Measurements from ENCODE around the gene CDKN2B. TPM values are rescaled to one million over a fixed set of nuclear protein-coding genes. Genes with fewer than 3 reads are reported as not detected.

CDKN2B gene
- total and polyA plus RNA-seq, 2 of the 13 experiments (the other 11 are each of a cell fraction or from before 2014, with no cell fraction given) = 1.4 to 1.5 TPM

- FAIRE-seq (no peak), DNase-seq (ENCODE audit: low spot score) (no peak), ATAC-seq (no peak)
- H3K4me2 ChIP-seq (ENCODE audit: low read depth, low read length) = no peak overlapping the region
- no peaks in the 10 kb centered on the region for H3K4me1 ChIP-seq (ENCODE audit: insufficient read depth, low read length)
- no peaks in the 10 kb centered on the region for H3K36me3 ChIP-seq (replicated peaks in 1 of 2; ENCODE audit: control insufficient read depth in 1 of 2, insufficient read depth in 2 of 2, low read length in 2 of 2)
- H3K27me3 ChIP-seq (ENCODE audit: control insufficient read depth in 1 of 2, insufficient read depth in 2 of 2, low read length in 2 of 2) = no peaks in the 10 kb centered on the region
- no peak overlapping the region for H3K9ac ChIP-seq (ENCODE audit: insufficient read depth, low read depth, low read length)
- no peaks in the 10 kb centered on the region for H3K79me2 ChIP-seq (ENCODE audit: insufficient read depth, low read length)
- intact Hi-C loops (cut with micrococcal nuclease; ENCODE audit: unreplicated experiment) (no loop called here), in situ Hi-C loops (cut with HindIII; ENCODE audit: extremely low pct_ligation_motif_present, low pct_unique_long_range_greater_than_20kb) (no loop called here)
- H4K20me1 ChIP-seq (ENCODE audit: insufficient read depth, low read length) = no peaks in the 10 kb centered on the region
- H3K4me3 ChIP-seq (replicated peaks in 1 of 3; ENCODE audit: insufficient read depth in 1 of 3, low read depth in 2 of 3, low read length in 3 of 3) = no peak overlapping the region
- H3K27ac ChIP-seq (ENCODE audit: extremely low read length, insufficient read depth, low read length) = no peak overlapping the region
- ChIA-PET CTCF (ENCODE audit: low intra/inter-chr PET ratio, low total read pairs) (no interaction called here), POLR2A (interaction anchor here (1.1 kb wide), 1 partner anchor 26 kb away, joined by 3 read pairs; the partner anchor contains the start of gene CDKN2B)
- no TSS peak for BruUV-seq (replicated peaks)
- H3K9me3 ChIP-seq (ENCODE audit: low read length) = no peaks in the 10 kb centered on the region
- TF ChIP-seq ATF7 (IDR thresholded peaks at IDR 0.05) = no peak
- TF ChIP-seq ATF7 (CRISPR knock-in tag; IDR thresholded peaks at IDR 0.05) = no peak
- TF ChIP-seq CTCF (CRISPR knock-in tag; IDR thresholded peaks at IDR 0.05) = no peak
- TF ChIP-seq NR2C2 (CRISPR knock-in tag; IDR thresholded peaks at IDR 0.05; ENCODE audit: borderline replicate concordance) = no peak
- 8% methylated on average over 1 of the region's 1 CpG for WGBS (ENCODE audit: low lambda C conversion rate)
- H2AFZ ChIP-seq (ENCODE audit: low read length) = no peak overlapping the region
Observed at GRCh38 chr9:21982861-21983560, 26.1 kb downstream of the CDKN2B start.

GRCh38 chr9:21982391-21982790 is 26.7 kb downstream of the CDKN2B start:
- ATAC-seq (no peak), DNase-seq (ENCODE audit: low spot score) (no peak), FAIRE-seq (no peak)
- H3K9me3 ChIP-seq (ENCODE audit: low read length) = no peaks in the 10 kb centered on the region
- H3K4me2 ChIP-seq (ENCODE audit: low read depth, low read length) = no peak overlapping the region
- no TSS peak for BruUV-seq (replicated peaks)
- WGBS (ENCODE audit: low lambda C conversion rate) = 8% methylated on average over 1 of the region's 1 CpG
- CTCF ChIA-PET (ENCODE audit: low intra/inter-chr PET ratio, low total read pairs) = no interaction called here
- intact Hi-C loops (cut with micrococcal nuclease; ENCODE audit: unreplicated experiment) = no loop called here
- H3K9ac ChIP-seq (ENCODE audit: insufficient read depth, low read depth, low read length) = no peak overlapping the region
- no peaks in the 10 kb centered on the region for H3K4me1 ChIP-seq (ENCODE audit: insufficient read depth, low read length)
- no peak overlapping the region for H3K27ac ChIP-seq (ENCODE audit: extremely low read length, insufficient read depth, low read length)
- H3K36me3 ChIP-seq (replicated peaks in 1 of 2; ENCODE audit: control insufficient read depth in 1 of 2, insufficient read depth in 2 of 2, low read length in 2 of 2) = no peaks in the 10 kb centered on the region
- H2AFZ ChIP-seq (ENCODE audit: low read length) = no peak overlapping the region
- in situ Hi-C loops (cut with HindIII; ENCODE audit: extremely low pct_ligation_motif_present, low pct_unique_long_range_greater_than_20kb) = no loop called here
- POLR2A ChIA-PET = no interaction called here
- no peak overlapping the region for H3K4me3 ChIP-seq (replicated peaks in 1 of 3; ENCODE audit: insufficient read depth in 1 of 3, low read depth in 2 of 3, low read length in 3 of 3)
- no peaks in the 10 kb centered on the region for H3K27me3 ChIP-seq (ENCODE audit: control insufficient read depth in 1 of 2, insufficient read depth in 2 of 2, low read length in 2 of 2)
- no peaks in the 10 kb centered on the region for H3K79me2 ChIP-seq (ENCODE audit: insufficient read depth, low read length)
- H4K20me1 ChIP-seq (ENCODE audit: insufficient read depth, low read length) = no peaks in the 10 kb centered on the region
- TF ChIP-seq, protein P1, sequence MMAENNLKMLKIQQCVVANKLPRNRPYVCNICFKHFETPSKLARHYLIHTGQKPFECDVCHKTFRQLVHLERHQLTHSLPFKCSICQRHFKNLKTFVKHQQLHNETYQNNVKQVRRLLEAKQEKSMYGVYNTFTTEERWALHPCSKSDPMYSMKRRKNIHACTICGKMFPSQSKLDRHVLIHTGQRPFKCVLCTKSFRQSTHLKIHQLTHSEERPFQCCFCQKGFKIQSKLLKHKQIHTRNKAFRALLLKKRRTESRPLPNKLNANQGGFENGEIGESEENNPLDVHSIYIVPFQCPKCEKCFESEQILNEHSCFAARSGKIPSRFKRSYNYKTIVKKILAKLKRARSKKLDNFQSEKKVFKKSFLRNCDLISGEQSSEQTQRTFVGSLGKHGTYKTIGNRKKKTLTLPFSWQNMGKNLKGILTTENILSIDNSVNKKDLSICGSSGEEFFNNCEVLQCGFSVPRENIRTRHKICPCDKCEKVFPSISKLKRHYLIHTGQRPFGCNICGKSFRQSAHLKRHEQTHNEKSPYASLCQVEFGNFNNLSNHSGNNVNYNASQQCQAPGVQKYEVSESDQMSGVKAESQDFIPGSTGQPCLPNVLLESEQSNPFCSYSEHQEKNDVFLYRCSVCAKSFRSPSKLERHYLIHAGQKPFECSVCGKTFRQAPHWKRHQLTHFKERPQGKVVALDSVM (CRISPR knock-in tag; IDR thresholded peaks at IDR 0.05) = no peak
- TF ChIP-seq FOXJ3 (CRISPR knock-in tag; IDR thresholded peaks at IDR 0.05; ENCODE audit: borderline replicate concordance) = no peak
- no peak for TF ChIP-seq USF2 (IDR thresholded peaks at IDR 0.05; ENCODE audit: low read depth, low read length)
- TF ChIP-seq USF2 (CRISPR knock-in tag; IDR thresholded peaks at IDR 0.05; ENCODE audit: borderline replicate concordance) = no peak
- no peak for TF ChIP-seq GFI1 (CRISPR knock-in tag; IDR thresholded peaks at IDR 0.05; ENCODE audit: borderline replicate concordance)
